ENCODE results near the gene SCEL. TPM values are rescaled to one million over a fixed set of nuclear protein-coding genes. Genes with fewer than 3 reads are reported as not detected.
"Not testable (repeated sequence)": the region's sequence is repeated elsewhere in the genome, so short reads cannot be mapped to it uniquely, and the experiment has no call there.

The SCEL gene
- total RNA-seq, 1 donor from 2014 or later = not detected

- H3K9me3 Mint-ChIP-seq (ENCODE audit: unreplicated experiment) = peaks cover 6% of the 10 kb centered on the region
- no peak for DNase-seq
- H3K36me3 Mint-ChIP-seq (ENCODE audit: unreplicated experiment) = no peaks in the 10 kb centered on the region
- H3K27ac Mint-ChIP-seq (ENCODE audit: unreplicated experiment) = no peak overlapping the region
- no peak overlapping the region for H3K4me3 Mint-ChIP-seq (ENCODE audit: unreplicated experiment)
- H3K4me1 Mint-ChIP-seq (ENCODE audit: low read depth, unreplicated experiment) = no peaks in the 10 kb centered on the region
- peaks cover 3% of the 10 kb centered on the region for H3K27me3 Mint-ChIP-seq (ENCODE audit: unreplicated experiment)
- no peak for TF ChIP-seq CTCF (IDR thresholded peaks at IDR 0.05; ENCODE audit: partially characterized antibody, unreplicated experiment)
These were observed 125.3 kb downstream of the SCEL start for GRCh38 chr13:77660841-77661250.

- DNase-seq; H3K4me3 Mint-ChIP-seq (ENCODE audit: unreplicated experiment): not testable (repeated sequence)
These were observed 126.8 kb downstream of the SCEL start for GRCh38 chr13:77662301-77662700.

GRCh38 chr13:77662831-77663230 is 127.3 kb downstream of the SCEL start:
- not testable (repeated sequence) for H3K4me1 Mint-ChIP-seq (ENCODE audit: low read depth, unreplicated experiment); H3K27ac Mint-ChIP-seq (ENCODE audit: unreplicated experiment); DNase-seq; H3K4me3 Mint-ChIP-seq (ENCODE audit: unreplicated experiment); H3K36me3 Mint-ChIP-seq (ENCODE audit: unreplicated experiment); H3K27me3 Mint-ChIP-seq (ENCODE audit: unreplicated experiment); H3K9me3 Mint-ChIP-seq (ENCODE audit: unreplicated experiment)

More at GRCh38 chr13:77662301-77662700, 126.8 kb downstream of the SCEL start:
- not testable (repeated sequence) for H3K27ac Mint-ChIP-seq (ENCODE audit: unreplicated experiment); H3K36me3 Mint-ChIP-seq (ENCODE audit: unreplicated experiment); H3K4me1 Mint-ChIP-seq (ENCODE audit: low read depth, unreplicated experiment); H3K27me3 Mint-ChIP-seq (ENCODE audit: unreplicated experiment); H3K9me3 Mint-ChIP-seq (ENCODE audit: unreplicated experiment)

GRCh38 chr13:77674852-77675251 is 139.3 kb downstream of the SCEL start:
- DNase-seq = no peak
- H3K4me1 Mint-ChIP-seq (ENCODE audit: low read depth, unreplicated experiment) = no peaks in the 10 kb centered on the region
- no peak for TF ChIP-seq CTCF (IDR thresholded peaks at IDR 0.05; ENCODE audit: partially characterized antibody, unreplicated experiment)
- H3K9me3 Mint-ChIP-seq (ENCODE audit: unreplicated experiment) = no peaks in the 10 kb centered on the region
- no peak overlapping the region for H3K4me3 Mint-ChIP-seq (ENCODE audit: unreplicated experiment)
- H3K27me3 Mint-ChIP-seq (ENCODE audit: unreplicated experiment) = no peaks in the 10 kb centered on the region
- H3K36me3 Mint-ChIP-seq (ENCODE audit: unreplicated experiment) = peaks cover 4% of the 10 kb centered on the region
- H3K27ac Mint-ChIP-seq (ENCODE audit: unreplicated experiment) = no peak overlapping the region

GRCh38 chr13:77678691-77679235 is 143.3 kb downstream of the SCEL start:
- H3K4me1 Mint-ChIP-seq (ENCODE audit: low read depth, unreplicated experiment) = no peaks in the 10 kb centered on the region
- H3K27me3 Mint-ChIP-seq (ENCODE audit: unreplicated experiment) = no peaks in the 10 kb centered on the region
- peaks cover 4% of the 10 kb centered on the region for H3K36me3 Mint-ChIP-seq (ENCODE audit: unreplicated experiment)
- DNase-seq = no peak
- H3K27ac Mint-ChIP-seq (ENCODE audit: unreplicated experiment) = no peak overlapping the region
- TF ChIP-seq CTCF (IDR thresholded peaks at IDR 0.05; ENCODE audit: partially characterized antibody, unreplicated experiment) = no peak
- no peaks in the 10 kb centered on the region for H3K9me3 Mint-ChIP-seq (ENCODE audit: unreplicated experiment)
- no peak overlapping the region for H3K4me3 Mint-ChIP-seq (ENCODE audit: unreplicated experiment)

GRCh38 chr13:77687799-77688198 is 152.3 kb downstream of the SCEL start:
- no peak overlapping the region for H3K27ac Mint-ChIP-seq (ENCODE audit: unreplicated experiment)
- H3K4me3 Mint-ChIP-seq (ENCODE audit: unreplicated experiment) = no peak overlapping the region
- TF ChIP-seq CTCF (IDR thresholded peaks at IDR 0.05; ENCODE audit: partially characterized antibody, unreplicated experiment) = no peak
- peaks cover 19% of the 10 kb centered on the region for H3K4me1 Mint-ChIP-seq (ENCODE audit: low read depth, unreplicated experiment)
- peaks cover 3% of the 10 kb centered on the region for H3K9me3 Mint-ChIP-seq (ENCODE audit: unreplicated experiment)
- H3K36me3 Mint-ChIP-seq (ENCODE audit: unreplicated experiment) = no peaks in the 10 kb centered on the region
- H3K27me3 Mint-ChIP-seq (ENCODE audit: unreplicated experiment) = no peaks in the 10 kb centered on the region
- no peak for DNase-seq

All from glutamatergic neuron (in vitro differentiated cells).